WTC11 (cell line): ENCODE results near the gene ZNF423. TPM values are rescaled to one million over a fixed set of nuclear protein-coding genes. Genes with fewer than 3 reads are reported as not detected.

Experiments used
- ATAC-seq: fragments of 200-7000 bp; cut with Tn5 transposase; 2 replicates; pipeline ENCODE4 v1.10.0; 2021; ENCODE audit warnings: mild to moderate bottlenecking, moderate library complexity
- CTCF ChIA-PET: fragments of 300-600 bp; sonication (Branson Sonifier 250); formaldehyde crosslinking; loops from one replicate; lab custom pipeline; 2021; ENCODE audit warnings: antibody characterized with exemption; lab: Charles Lee
- POLR2A ChIA-PET: fragments of 350-600 bp; sonication (Branson Sonifier 250); formaldehyde crosslinking; loops from one replicate; lab custom pipeline; 2021; ENCODE audit warnings: antibody characterized with exemption; lab: Charles Lee
- DNase-seq: peaks from one replicate; pipeline ENCODE4 v3.0.0; 2021; ENCODE audit warnings: low spot score
- H3K27ac Mint-ChIP-seq: 2 replicates; pipeline ENCODE4 v1.8.0; 2021; ENCODE audit warnings: mixed read lengths
- H3K27me3 Mint-ChIP-seq: 2 replicates; pipeline ENCODE4 v1.8.0; 2021; ENCODE audit warnings: low read depth, mild to moderate bottlenecking, moderate library complexity, mixed read lengths
- H3K36me3 Mint-ChIP-seq: 2 replicates; pipeline ENCODE4 v1.8.0; 2021; ENCODE audit warnings: mixed read lengths
- H3K4me1 Mint-ChIP-seq: 2 replicates; pipeline ENCODE4 v1.8.0; 2022; ENCODE audit warnings: mixed read lengths
- H3K4me3 Mint-ChIP-seq: 2 replicates; pipeline ENCODE4 v1.8.0; 2021; ENCODE audit warnings: mild to moderate bottlenecking, moderate library complexity, mixed read lengths
- H3K9me3 Mint-ChIP-seq: 2 replicates; pipeline ENCODE4 v1.8.0; 2021; ENCODE audit warnings: mixed read lengths
- AR ChIP-seq: fragments of 250-450 bp; sonication (Bioruptor Pico); IDR thresholded peaks from 2 replicates; pipeline ENCODE4 v1.9.0; 2021; ENCODE audit warnings: mild to moderate bottlenecking
- ATF1 ChIP-seq: sonication (generic); formaldehyde crosslinking; IDR thresholded peaks from 2 replicates; pipeline ENCODE4 v1.8.1; 2023; ENCODE audit warnings: mild to moderate bottlenecking, moderate library complexity, missing genetic modification reagents
- CREB1 ChIP-seq: sonication (generic); formaldehyde crosslinking; IDR thresholded peaks from 2 replicates; pipeline ENCODE4 v1.8.0; 2023; ENCODE audit warnings: mild to moderate bottlenecking, missing genetic modification reagents
- EMX1 ChIP-seq: fragments of 250-450 bp; sonication (Bioruptor Pico); IDR thresholded peaks from 2 replicates; pipeline ENCODE4 v1.8.0; 2021; ENCODE audit warnings: mild to moderate bottlenecking
- ERG ChIP-seq: fragments of 250-450 bp; sonication (Bioruptor Pico); IDR thresholded peaks from 2 replicates; pipeline ENCODE4 v1.8.0; 2021; ENCODE audit warnings: mild to moderate bottlenecking
- FOXK1 ChIP-seq: sonication (generic); formaldehyde crosslinking; IDR thresholded peaks from 2 replicates; pipeline ENCODE4 v1.8.0; 2022; ENCODE audit warnings: mild to moderate bottlenecking, moderate library complexity, missing genetic modification reagents
- FOXP1 ChIP-seq: sonication (generic); formaldehyde crosslinking; IDR thresholded peaks from 2 replicates; pipeline ENCODE4 v1.8.0; 2022; ENCODE audit warnings: missing genetic modification reagents, mild to moderate bottlenecking, moderate library complexity, borderline replicate concordance
- IRF1 ChIP-seq: sonication (generic); formaldehyde crosslinking; IDR thresholded peaks from 2 replicates; pipeline ENCODE4 v1.8.0; 2023; ENCODE audit warnings: missing genetic modification reagents
- MLX ChIP-seq: sonication (generic); formaldehyde crosslinking; IDR thresholded peaks from 2 replicates; pipeline ENCODE4 v1.8.1; 2023; ENCODE audit warnings: mild to moderate bottlenecking, missing genetic modification reagents, moderate library complexity
- MYBL2 ChIP-seq: sonication (generic); formaldehyde crosslinking; IDR thresholded peaks from 2 replicates; pipeline ENCODE4 v1.8.1; 2023; ENCODE audit warnings: mild to moderate bottlenecking, moderate library complexity, missing genetic modification reagents
- NFATC4 ChIP-seq: fragments of 250-450 bp; sonication (Bioruptor Pico); IDR thresholded peaks from 2 replicates; pipeline ENCODE4 v1.9.0; 2021; ENCODE audit warnings: mild to moderate bottlenecking
- SOX15 ChIP-seq: fragments of 250-450 bp; sonication (Bioruptor Pico); IDR thresholded peaks from 2 replicates; pipeline ENCODE4 v1.9.0; 2021; ENCODE audit warnings: mild to moderate bottlenecking
- USF2 ChIP-seq: sonication (generic); formaldehyde crosslinking; IDR thresholded peaks from 2 replicates; pipeline ENCODE4 v1.8.1; 2023; ENCODE audit warnings: mild to moderate bottlenecking, missing genetic modification reagents, moderate library complexity
- ZBTB21 ChIP-seq: sonication (generic); formaldehyde crosslinking; IDR thresholded peaks from 2 replicates; pipeline ENCODE4 v1.8.1; 2023; ENCODE audit warnings: mild to moderate bottlenecking, missing genetic modification reagents, borderline replicate concordance
- ZNF219 ChIP-seq: sonication (generic); formaldehyde crosslinking; IDR thresholded peaks from 2 replicates; pipeline ENCODE4 v1.8.0; 2023; ENCODE audit warnings: missing genetic modification reagents, mild to moderate bottlenecking, borderline replicate concordance
- ZNF396 ChIP-seq: fragments of 250-450 bp; sonication (Bioruptor Pico); IDR thresholded peaks from 2 replicates; pipeline ENCODE4 v1.8.0; 2021; ENCODE audit warnings: mild to moderate bottlenecking, moderate library complexity, borderline replicate concordance
- ZNF423 ChIP-seq: fragments of 250-450 bp; sonication (Bioruptor Pico); IDR thresholded peaks from 2 replicates; pipeline ENCODE4 v2.1.2; 2022; ENCODE audit warnings: mild to moderate bottlenecking, moderate library complexity
- total RNA-seq: library from RNA; stranded (reverse); gene quantifications from 3 replicates; pipeline ENCODE4 v1.2.3, GENCODE V29; 2021
- TF ChIP-seq, protein P1 (sequence below): sonication (generic); formaldehyde crosslinking; IDR thresholded peaks from 2 replicates; pipeline ENCODE4 v1.8.1; 2023; ENCODE audit warnings: mild to moderate bottlenecking, missing genetic modification reagents, borderline replicate concordance
- TF ChIP-seq, protein P2 (sequence below): fragments of 250-450 bp; sonication (Bioruptor Pico); IDR thresholded peaks from 2 replicates; pipeline ENCODE4 v1.9.0; 2021; ENCODE audit warnings: mild to moderate bottlenecking, borderline replicate concordance
- TF ChIP-seq, protein P3 (sequence below): sonication (generic); formaldehyde crosslinking; IDR thresholded peaks from 2 replicates; pipeline ENCODE4 v1.8.1; 2022; ENCODE audit warnings: mild to moderate bottlenecking, missing genetic modification reagents, moderate library complexity, borderline replicate concordance

Gene ZNF423
- total RNA-seq, 1 experiment from 2014 or later, result 38.8 TPM

DNA sequence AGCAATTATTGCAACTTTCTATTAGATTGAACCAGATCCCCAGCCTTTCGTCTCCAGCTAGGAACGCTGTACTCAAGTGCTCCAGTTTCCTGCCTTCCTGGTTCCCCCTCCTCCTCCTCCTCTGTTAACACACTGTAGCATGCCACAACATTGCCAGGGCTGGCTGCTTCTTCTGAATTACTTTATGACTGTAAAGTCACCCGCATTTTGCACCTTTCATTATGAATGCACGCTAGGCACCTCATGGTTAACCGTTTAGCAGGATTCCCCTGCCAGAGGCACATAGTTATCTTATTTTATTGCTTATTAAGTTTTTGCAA is 4.5 kb downstream of the ZNF423 start:
- no peak for ATAC-seq
- CTCF ChIA-PET, result interaction anchor here (0.6 to 1.3 kb wide), 4 partner anchors 24 to 386 kb away, joined by 3 to 4 read pairs (median 3); no protein-coding TSS in a partner anchor
- DNase-seq, result no peak
- no peaks in the 10 kb centered on the region for H3K27me3 Mint-ChIP-seq
- TF ChIP-seq, protein P1, sequence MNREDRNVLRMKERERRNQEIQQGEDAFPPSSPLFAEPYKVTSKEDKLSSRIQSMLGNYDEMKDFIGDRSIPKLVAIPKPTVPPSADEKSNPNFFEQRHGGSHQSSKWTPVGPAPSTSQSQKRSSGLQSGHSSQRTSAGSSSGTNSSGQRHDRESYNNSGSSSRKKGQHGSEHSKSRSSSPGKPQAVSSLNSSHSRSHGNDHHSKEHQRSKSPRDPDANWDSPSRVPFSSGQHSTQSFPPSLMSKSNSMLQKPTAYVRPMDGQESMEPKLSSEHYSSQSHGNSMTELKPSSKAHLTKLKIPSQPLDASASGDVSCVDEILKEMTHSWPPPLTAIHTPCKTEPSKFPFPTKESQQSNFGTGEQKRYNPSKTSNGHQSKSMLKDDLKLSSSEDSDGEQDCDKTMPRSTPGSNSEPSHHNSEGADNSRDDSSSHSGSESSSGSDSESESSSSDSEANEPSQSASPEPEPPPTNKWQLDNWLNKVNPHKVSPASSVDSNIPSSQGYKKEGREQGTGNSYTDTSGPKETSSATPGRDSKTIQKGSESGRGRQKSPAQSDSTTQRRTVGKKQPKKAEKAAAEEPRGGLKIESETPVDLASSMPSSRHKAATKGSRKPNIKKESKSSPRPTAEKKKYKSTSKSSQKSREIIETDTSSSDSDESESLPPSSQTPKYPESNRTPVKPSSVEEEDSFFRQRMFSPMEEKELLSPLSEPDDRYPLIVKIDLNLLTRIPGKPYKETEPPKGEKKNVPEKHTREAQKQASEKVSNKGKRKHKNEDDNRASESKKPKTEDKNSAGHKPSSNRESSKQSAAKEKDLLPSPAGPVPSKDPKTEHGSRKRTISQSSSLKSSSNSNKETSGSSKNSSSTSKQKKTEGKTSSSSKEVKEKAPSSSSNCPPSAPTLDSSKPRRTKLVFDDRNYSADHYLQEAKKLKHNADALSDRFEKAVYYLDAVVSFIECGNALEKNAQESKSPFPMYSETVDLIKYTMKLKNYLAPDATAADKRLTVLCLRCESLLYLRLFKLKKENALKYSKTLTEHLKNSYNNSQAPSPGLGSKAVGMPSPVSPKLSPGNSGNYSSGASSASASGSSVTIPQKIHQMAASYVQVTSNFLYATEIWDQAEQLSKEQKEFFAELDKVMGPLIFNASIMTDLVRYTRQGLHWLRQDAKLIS (CRISPR knock-in tag), result no peak
- TF ChIP-seq IRF1, result no peak
- TF ChIP-seq MYBL2 (CRISPR knock-in tag), result no peak
- TF ChIP-seq ZNF396 (CRISPR knock-in tag), result no peak
- no peak for TF ChIP-seq ZNF219 (CRISPR knock-in tag)
- no peak for TF ChIP-seq ZBTB21 (CRISPR knock-in tag)
- no peak for TF ChIP-seq AR (CRISPR knock-in tag)
- TF ChIP-seq FOXK1 (CRISPR knock-in tag), result no peak
- TF ChIP-seq ERG (CRISPR knock-in tag), result no peak
- TF ChIP-seq NFATC4 (CRISPR knock-in tag), result no peak
- no peak for TF ChIP-seq EMX1
- TF ChIP-seq, protein P2, sequence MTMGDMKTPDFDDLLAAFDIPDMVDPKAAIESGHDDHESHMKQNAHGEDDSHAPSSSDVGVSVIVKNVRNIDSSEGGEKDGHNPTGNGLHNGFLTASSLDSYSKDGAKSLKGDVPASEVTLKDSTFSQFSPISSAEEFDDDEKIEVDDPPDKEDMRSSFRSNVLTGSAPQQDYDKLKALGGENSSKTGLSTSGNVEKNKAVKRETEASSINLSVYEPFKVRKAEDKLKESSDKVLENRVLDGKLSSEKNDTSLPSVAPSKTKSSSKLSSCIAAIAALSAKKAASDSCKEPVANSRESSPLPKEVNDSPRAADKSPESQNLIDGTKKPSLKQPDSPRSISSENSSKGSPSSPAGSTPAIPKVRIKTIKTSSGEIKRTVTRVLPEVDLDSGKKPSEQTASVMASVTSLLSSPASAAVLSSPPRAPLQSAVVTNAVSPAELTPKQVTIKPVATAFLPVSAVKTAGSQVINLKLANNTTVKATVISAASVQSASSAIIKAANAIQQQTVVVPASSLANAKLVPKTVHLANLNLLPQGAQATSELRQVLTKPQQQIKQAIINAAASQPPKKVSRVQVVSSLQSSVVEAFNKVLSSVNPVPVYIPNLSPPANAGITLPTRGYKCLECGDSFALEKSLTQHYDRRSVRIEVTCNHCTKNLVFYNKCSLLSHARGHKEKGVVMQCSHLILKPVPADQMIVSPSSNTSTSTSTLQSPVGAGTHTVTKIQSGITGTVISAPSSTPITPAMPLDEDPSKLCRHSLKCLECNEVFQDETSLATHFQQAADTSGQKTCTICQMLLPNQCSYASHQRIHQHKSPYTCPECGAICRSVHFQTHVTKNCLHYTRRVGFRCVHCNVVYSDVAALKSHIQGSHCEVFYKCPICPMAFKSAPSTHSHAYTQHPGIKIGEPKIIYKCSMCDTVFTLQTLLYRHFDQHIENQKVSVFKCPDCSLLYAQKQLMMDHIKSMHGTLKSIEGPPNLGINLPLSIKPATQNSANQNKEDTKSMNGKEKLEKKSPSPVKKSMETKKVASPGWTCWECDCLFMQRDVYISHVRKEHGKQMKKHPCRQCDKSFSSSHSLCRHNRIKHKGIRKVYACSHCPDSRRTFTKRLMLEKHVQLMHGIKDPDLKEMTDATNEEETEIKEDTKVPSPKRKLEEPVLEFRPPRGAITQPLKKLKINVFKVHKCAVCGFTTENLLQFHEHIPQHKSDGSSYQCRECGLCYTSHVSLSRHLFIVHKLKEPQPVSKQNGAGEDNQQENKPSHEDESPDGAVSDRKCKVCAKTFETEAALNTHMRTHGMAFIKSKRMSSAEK (CRISPR knock-in tag), result no peak
- no peak for TF ChIP-seq ZNF423 (CRISPR knock-in tag)
- TF ChIP-seq SOX15, result no peak
- TF ChIP-seq ATF1, result no peak
- no peak for TF ChIP-seq FOXP1 (CRISPR knock-in tag)
- no peak for TF ChIP-seq CREB1 (CRISPR knock-in tag)
- no peak for TF ChIP-seq USF2 (CRISPR knock-in tag)
- TF ChIP-seq, protein P3, sequence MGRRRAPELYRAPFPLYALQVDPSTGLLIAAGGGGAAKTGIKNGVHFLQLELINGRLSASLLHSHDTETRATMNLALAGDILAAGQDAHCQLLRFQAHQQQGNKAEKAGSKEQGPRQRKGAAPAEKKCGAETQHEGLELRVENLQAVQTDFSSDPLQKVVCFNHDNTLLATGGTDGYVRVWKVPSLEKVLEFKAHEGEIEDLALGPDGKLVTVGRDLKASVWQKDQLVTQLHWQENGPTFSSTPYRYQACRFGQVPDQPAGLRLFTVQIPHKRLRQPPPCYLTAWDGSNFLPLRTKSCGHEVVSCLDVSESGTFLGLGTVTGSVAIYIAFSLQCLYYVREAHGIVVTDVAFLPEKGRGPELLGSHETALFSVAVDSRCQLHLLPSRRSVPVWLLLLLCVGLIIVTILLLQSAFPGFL (CRISPR knock-in tag), result no peak
- no peak for TF ChIP-seq MLX (CRISPR knock-in tag)
- POLR2A ChIA-PET, result interaction anchor here (0.9 kb wide), 1 partner anchor 10 kb away, joined by 3 read pairs; no protein-coding TSS in a partner anchor
- H3K36me3 Mint-ChIP-seq, result no peaks in the 10 kb centered on the region
- H3K4me1 Mint-ChIP-seq, result peaks cover 78% of the 10 kb centered on the region
- no peaks in the 10 kb centered on the region for H3K9me3 Mint-ChIP-seq
- H3K4me3 Mint-ChIP-seq, result no peak overlapping the region
- H3K27ac Mint-ChIP-seq, result no peak overlapping the region
